Left lung (tissue), 10 donors: ENCODE measurements around the gene HDAC4. TPM values are rescaled to one million over a fixed set of nuclear protein-coding genes. Genes with fewer than 3 reads are reported as not detected.

Experiments used
- ATAC-seq: fragments of 200-7000 bp; cut with Tn5 transposase; one replicate; pipeline ENCODE4 v1.9.1; 2020; ENCODE audit warnings: moderate library complexity
- DNase-seq, 4 donors: peaks; one replicate each; pipeline ENCODE4 v3.0.0-alpha.2; 2013 to 2020
- H3K27ac ChIP-seq, 2 donors: fragments of 200-600 bp; sonication (generic) in 1 of 2; one replicate each; pipeline versions ENCODE4 v1.5.0 to v1.8.0; 2020 to 2021
- H3K27me3 ChIP-seq, 2 donors: fragments of 200-600 bp; sonication (generic) in 1 of 2; one replicate each; pipeline versions ENCODE4 v1.5.0 to v1.8.0; 2020 to 2021
- H3K36me3 ChIP-seq, 2 donors: fragments of 200-600 bp; sonication (generic) in 1 of 2; one replicate each; pipeline versions ENCODE4 v1.5.0 to v1.8.0; 2020 to 2021
- H3K4me1 ChIP-seq, 2 donors: fragments of 200-600 bp; one replicate each; pipeline ENCODE4 v1.8.0; 2021
- H3K4me3 ChIP-seq, 2 donors: fragments of 200-600 bp; sonication (generic) in 1 of 2; one replicate each; pipeline versions ENCODE4 v1.5.0 to v1.8.0; 2020 to 2021; ENCODE audit warnings: mild to moderate bottlenecking in 1 of 2
- H3K9me3 ChIP-seq, 2 donors: fragments of 200-600 bp; sonication (generic) in 1 of 2; one replicate each; pipeline versions ENCODE4 v1.5.0 to v1.8.0; 2020 to 2021
- CTCF ChIP-seq, 2 donors: fragments of 200-600 bp; sonication (generic) in 1 of 2; IDR thresholded peaks; one replicate each; pipeline versions ENCODE4 v1.5.0 to v1.8.0; 2021; ENCODE audit warnings: antibody characterized with exemption in 2 of 2
- intact Hi-C, 2 donors: fragments of 100-400 bp; cut with DNase I; formaldehyde crosslinking; loops; one replicate each; pipeline versions ENCODE4 v1.11.2 to v1.14.2; 2022
- polyA plus RNA-seq, 6 donors: library from polyadenylated mRNA; unstranded; fragments of 120-200 nt; gene quantifications; one replicate each; pipeline ENCODE4 v1.2.1, GENCODE V29; 2013; ENCODE audit not compliant: insufficient read length in 6 of 6
- total RNA-seq, 2 donors: library from RNA; stranded (reverse); fragmentation: NEBNext Ultra II Directional; extraction: Animal tissue kit (Norgen Biotek cat#: 25700); gene quantifications; one replicate each; pipeline ENCODE4 v1.2.1, GENCODE V29; 2021
- donor health status: DM: no; HTN: yes; CAD: no.
- donor health status: DM: no; HTN: no; CAD: no.

Gene HDAC4
- total and polyA plus RNA-seq, 8 donors = 9.9 to 36.8 (median 12.8) TPM

DNA sequence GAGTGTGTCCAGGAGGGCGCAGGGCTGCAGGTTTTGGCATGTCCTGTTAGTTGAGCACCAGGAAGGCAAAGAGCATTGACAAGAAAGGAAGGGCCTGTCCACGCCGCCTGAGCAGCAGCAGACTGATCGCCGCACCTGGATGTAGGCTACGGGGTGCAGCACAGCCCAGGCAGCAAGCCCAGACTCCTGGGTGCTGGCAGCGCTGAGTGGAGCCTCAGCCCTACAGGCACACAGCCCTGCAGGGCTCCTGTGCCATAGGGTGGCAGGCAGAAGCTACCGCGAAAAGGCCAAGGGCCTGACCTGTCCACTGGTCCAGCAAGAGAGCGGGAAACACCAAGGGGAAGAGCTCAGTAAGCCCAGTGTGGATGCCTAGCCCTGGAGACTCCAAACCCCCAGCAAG, 198.0 kb downstream of the HDAC4 start:
- Histone ChIP-seq H3K4me3 (no peak overlapping the region), H3K27ac (no peak overlapping the region), H3K36me3 (peaks cover 0 to 11% of the 10 kb centered on the region in 2 donors), H3K4me1 (peaks cover 0 to 29% of the 10 kb centered on the region in 2 donors), H3K27me3 (no peaks in the 10 kb centered on the region), H3K9me3 (no peaks in the 10 kb centered on the region)
- DNase-seq (peak in 2 of 4 donors; percentile 27 to 58), ATAC-seq (no peak)
- intact Hi-C loops = no loop called here
- no peak for TF ChIP-seq CTCF (IDR thresholded peaks at IDR 0.05)

- intact Hi-C loops = no loop called here
- Histone ChIP-seq H3K27ac (no peak overlapping the region), H3K36me3 (peaks cover 0 to 12% of the 10 kb centered on the region in 2 donors), H3K9me3 (no peaks in the 10 kb centered on the region), H3K4me3 (no peak overlapping the region), H3K27me3 (no peaks in the 10 kb centered on the region), H3K4me1 (peaks cover 0 to 29% of the 10 kb centered on the region in 2 donors)
- DNase-seq (peak in 2 of 4 donors; percentile 21 to 34), ATAC-seq (no peak)
- no peak for TF ChIP-seq CTCF (IDR thresholded peaks at IDR 0.05)
These were observed 198.5 kb downstream of the HDAC4 start for GRCh38 chr2:239202343-239202742.

GRCh38 chr2:239201884-239202283, 198.9 kb downstream of the HDAC4 start:
- H3K27ac ChIP-seq = no peak overlapping the region
- H3K27me3 ChIP-seq = no peaks in the 10 kb centered on the region
- no peak for TF ChIP-seq CTCF (IDR thresholded peaks at IDR 0.05)
- H3K4me3 ChIP-seq = no peak overlapping the region
- H3K36me3 ChIP-seq = peaks cover 0 to 17% of the 10 kb centered on the region in 2 donors
- intact Hi-C loops = no loop called here
- DNase-seq = peak in 2 of 4 donors; percentile 21 to 22
- no peak for ATAC-seq
- no peaks in the 10 kb centered on the region for H3K9me3 ChIP-seq
- H3K4me1 ChIP-seq = peaks cover 0 to 29% of the 10 kb centered on the region in 2 donors

- peak in 2 of 4 donors; percentile 25 to 51 for DNase-seq
- Histone ChIP-seq H3K4me3 (no peak overlapping the region), H3K27ac (no peak overlapping the region), H3K4me1 (peaks cover 0 to 26% of the 10 kb centered on the region in 2 donors), H3K36me3 (peaks cover 0 to 21% of the 10 kb centered on the region in 2 donors), H3K27me3 (no peaks in the 10 kb centered on the region), H3K9me3 (no peaks in the 10 kb centered on the region)
- intact Hi-C loops = no loop called here
- no peak for ATAC-seq
- no peak for TF ChIP-seq CTCF (IDR thresholded peaks at IDR 0.05)
These were observed 199.3 kb downstream of the HDAC4 start for GRCh38 chr2:239201531-239201876.

DNA sequence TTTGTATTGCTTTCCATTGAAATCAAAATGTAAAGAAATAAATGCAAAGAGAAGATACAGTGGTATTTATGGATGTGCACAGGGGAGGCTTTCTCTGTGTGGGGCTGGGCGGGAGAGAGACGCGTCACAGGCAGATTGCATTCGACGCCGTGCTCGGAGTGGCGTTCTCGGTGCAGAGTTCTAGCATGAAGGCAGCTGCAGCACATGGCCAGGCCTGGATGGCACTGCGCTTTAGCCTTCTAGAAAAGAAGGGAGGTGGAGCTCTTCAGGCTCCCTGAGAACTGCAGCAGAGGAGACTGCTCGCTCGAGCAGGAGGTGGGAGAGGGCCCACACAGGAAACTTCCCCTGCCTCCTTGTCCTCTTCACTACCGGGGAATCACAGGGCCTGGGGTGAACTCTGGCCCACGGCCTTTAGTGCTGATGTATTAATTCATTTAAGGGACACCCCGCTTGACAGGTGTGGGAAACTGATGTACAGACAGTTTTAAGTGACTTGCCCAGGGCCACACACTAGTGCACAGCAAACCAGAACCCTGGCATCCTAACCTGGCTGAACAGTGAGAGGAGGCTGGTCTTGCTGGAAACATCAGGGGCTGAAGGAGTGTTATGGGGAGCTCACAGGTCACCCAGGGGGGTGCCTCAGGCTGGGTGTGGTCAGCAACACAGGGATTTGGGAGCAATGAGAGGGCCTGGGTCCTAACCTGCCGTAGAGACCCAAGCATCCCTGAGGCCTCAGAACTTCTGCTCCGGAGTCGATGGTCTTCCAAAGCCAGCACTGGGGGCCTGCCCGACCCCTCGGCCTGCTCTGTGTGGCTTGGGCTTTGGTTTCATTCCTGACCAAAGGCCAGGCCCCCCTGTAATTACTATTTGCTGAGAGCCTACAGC, 199.9 kb downstream of the HDAC4 start:
- H3K9me3 ChIP-seq = no peaks in the 10 kb centered on the region
- DNase-seq (peak in 2 of 4 donors; percentile 25 to 43), ATAC-seq (no peak)
- H3K4me3 ChIP-seq = no peak overlapping the region
- no peaks in the 10 kb centered on the region for H3K27me3 ChIP-seq
- peaks cover 0 to 20% of the 10 kb centered on the region in 2 donors for H3K4me1 ChIP-seq
- TF ChIP-seq CTCF (IDR thresholded peaks at IDR 0.05) = no peak
- peaks cover 0 to 23% of the 10 kb centered on the region in 2 donors for H3K36me3 ChIP-seq
- intact Hi-C loops = no loop called here
- H3K27ac ChIP-seq = no peak overlapping the region
